Stimulated activated CD8-positive, alpha-beta memory T cell treated with anti-CD3 and anti-CD28 coated beads, Interleukin-2, amount 100 ng/mL, for 48 hours (primary cell): ENCODE data around the gene PTPRE.
"Not testable (repeated sequence)": the region's sequence is repeated elsewhere in the genome, so short reads cannot be mapped to it uniquely, and the experiment has no call there.

ENCODE experiments used
- DNase-seq, 2 donors: peaks; one replicate each; pipeline ENCODE4 v3.0.0-alpha.2; 2020; ENCODE audit warnings: low read depth in 2 of 2

Gene PTPRE

DNA sequence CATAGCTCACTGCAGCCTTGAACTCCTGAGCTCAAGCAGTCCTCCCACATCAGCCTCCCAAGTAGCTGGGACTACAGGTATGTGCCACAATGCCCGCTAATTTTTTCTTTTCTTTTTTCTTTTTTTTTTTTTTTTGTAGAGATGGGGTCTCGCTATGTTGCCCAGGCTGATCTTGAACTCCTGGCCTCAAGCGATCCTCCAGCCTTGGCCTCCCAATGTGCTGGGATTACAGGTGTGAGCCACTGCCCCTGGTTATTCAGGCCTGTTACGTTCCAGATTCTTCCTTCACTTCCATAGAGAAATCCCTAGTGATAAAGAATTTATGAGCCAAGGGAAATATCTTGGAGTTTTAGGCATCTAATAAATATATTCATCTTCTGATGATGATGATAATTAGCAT is 187.7 kb downstream of the PTPRE start:
- DNase-seq: not testable (repeated sequence)

DNA sequence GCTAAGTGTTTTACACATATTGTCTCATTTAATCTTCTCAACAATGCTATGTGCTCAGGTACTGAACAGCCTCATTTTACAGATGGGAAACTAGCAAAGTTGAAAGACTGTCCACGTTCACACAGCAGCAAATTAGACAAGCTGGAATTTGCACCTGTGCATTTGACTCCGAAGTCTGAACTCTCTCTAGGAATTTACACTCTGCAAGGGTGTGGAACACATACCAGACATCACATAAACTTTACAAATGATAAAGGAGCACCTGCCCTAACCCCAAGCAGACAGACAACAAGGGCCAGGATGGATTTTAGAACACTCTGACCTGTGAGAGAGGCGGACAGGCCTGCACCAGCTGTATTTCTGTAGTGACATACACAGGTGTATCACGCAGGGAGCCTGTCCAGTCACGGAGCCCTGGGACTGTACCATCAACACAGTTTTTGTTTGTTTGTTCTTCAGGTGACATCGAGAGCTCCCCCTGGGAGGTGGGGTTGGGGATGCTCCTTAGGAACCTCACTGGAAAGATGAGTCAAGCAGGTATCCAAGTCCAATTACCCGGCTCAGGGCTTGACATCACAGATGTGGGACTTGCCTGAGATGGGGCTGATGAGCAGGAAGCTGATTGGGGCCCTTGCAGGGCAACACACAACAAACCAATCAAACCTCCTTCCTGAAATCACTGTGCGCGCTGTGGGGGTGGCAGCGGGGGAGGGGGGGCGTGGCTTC is 188.3 kb downstream of the PTPRE start:
- DNase-seq: peak in 1 of 2 donors; percentile 13

DNA sequence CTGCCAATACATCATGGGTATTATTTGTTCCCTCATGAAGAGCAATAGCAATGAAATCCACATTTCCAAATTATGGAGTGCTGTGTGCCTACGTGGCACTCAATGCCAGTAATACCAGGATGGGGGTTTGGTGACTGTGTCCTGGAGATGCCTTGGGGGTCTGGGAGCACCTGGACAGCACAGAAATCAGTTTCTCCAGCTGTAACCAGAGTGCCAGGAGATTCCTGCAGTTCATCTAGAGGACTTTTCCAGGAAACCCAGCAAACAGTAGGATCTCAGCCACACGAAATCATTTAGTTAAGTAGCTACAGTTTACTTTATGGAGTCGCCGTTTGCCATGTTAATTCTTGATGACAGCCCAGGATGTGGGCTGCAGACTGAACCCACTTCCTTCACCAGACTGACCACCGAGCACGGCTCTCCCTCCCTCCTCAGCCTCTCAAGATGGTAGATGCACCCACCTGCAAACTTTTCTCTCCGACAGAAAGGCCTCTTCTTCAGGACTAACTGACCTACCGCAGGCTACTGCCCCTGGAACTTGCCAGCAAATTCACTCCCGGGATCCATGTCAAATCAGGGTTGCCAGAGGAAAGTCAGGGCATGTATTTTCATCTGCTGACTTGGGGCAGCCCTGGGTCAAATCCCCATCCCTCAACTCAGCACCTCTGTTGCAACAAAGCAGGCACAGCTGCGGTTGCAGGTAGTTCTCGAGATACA is 189.0 kb downstream of the PTPRE start:
- DNase-seq: no peak

- DNase-seq: no peak
These were observed 189.7 kb downstream of the PTPRE start for GRCh38 chr10:128096486-128097199.

DNA sequence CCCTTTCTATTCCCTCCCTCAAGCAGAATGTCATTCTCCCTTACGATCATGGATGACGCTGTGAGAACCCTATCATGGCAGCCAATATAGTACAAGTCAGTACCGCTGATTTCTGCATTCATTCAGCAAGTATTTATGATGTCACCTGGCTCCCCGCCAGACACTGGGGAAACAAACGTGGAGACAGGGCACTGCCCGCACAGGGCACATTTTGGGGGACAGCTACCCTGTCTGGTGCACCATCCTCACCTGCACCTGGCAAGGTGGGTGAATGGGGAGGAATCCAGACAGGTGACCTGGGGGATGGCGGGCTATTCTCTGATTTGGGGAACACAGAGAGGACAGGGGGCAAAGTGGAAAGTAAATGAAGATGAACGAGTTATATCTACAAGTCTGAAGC is 190.9 kb downstream of the PTPRE start:
- no peak for DNase-seq

- no peak for DNase-seq
These were observed 191.7 kb downstream of the PTPRE start for GRCh38 chr10:128098631-128099030.

DNA sequence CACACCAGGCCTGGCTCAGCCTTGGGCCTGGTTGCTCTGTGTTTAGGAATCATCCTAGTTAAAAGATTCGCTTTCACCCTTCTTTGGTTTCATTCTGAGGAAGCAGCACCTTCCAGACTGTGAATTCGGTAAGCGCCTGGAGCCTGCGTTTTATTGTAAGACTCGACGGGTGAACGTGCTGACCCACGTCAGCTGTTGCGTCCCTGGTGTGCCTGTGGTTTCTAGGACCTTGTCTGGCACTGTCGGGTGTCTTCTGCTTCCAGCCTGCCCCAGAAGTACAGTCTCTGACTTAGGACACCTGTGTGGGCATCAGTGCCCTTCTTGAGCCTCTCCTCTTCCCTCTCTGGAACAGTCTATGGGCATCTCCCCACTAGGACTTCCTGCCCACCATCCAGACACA is 193.0 kb downstream of the PTPRE start:
- DNase-seq: no peak

DNA sequence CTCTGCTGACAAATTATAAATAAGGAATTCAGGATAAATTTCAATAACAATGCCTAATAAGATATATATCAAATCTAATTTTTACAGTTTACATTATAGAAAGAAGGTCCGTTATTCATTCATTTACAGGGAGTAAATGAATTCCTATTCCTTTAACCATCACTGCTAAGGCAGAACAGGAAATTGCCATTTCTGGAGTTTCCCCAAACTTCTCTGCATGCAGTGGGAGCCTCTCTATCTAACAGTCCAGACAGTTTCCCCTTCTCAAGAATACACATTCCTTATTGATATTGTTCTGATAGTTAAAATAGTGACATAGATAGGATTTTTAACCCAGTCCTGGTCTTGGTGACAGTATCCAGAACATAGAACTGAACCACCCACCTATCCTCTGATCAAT is 195.0 kb downstream of the PTPRE start:
- no peak for DNase-seq

GRCh38 chr10:128102480-128103228 is 195.8 kb downstream of the PTPRE start:
- no peak for DNase-seq

- DNase-seq: no peak
These were observed 196.4 kb downstream of the PTPRE start for GRCh38 chr10:128103229-128103714.

DNA sequence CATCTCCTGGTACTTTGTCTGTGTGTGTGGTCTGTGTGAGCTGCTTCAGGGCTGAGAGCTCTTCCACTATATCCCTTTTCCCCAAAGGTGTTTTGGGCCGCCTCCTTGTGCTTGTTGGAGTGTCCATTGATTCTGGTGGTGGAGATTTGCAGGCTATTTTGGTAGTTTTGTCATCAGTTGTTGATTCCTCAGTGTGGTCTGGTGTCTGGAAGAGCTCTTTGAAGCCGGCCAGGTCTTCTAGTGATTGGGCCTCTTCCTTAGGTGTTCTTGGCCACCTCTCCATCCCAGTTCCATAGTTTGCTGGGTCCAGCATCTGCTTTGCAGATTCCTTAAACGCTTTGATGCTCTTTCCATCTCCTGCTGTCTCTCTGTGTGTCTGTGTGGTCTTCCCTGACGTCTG is 198.5 kb downstream of the PTPRE start:
- DNase-seq: no peak

- DNase-seq: no peak
These were observed 202.8 kb downstream of the PTPRE start for GRCh38 chr10:128109707-128110106.

DNA sequence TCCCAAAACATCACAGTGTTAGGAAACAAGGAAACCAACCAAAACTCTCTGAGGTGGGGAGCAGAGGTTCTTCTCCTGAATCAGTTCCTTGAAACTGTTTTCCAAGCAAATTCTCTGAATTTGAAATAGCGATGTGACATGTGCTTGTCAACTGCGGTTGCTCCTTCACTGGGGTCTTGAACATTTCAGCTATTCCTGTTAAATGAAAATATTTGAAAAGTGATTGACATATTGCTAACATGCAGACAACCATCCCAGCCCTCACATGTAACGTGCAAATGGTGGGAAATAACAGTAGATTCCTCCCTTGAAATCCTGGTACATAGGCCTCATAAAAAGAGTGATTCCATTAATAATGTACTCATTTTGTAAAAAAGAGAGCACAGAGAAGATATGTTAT is 203.4 kb downstream of the PTPRE start:
- DNase-seq: no peak

DNA sequence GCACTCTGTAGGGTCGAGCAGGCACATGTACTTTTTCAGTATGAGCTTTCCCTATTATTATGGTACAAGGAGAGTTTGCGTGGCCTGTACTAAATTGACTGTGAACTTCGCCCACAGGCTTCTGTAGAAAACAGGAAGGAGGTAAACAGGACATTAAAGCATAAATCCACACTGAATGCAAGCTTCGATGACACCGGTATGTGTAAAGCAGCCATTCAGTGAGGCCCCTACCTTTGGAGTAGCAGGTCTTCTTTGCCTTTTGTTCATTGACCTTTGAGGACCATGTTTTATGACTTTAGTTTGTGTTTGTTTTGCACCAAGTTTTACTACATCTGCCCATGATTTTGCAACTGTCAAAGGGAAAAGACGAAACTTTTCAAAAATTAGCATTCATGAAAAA is 204.8 kb downstream of the PTPRE start:
- DNase-seq: no peak

GRCh38 chr10:128113026-128113425 is 206.1 kb downstream of the PTPRE start:
- DNase-seq: no peak

- no peak for DNase-seq
These were observed 208.0 kb downstream of the PTPRE start for GRCh38 chr10:128114901-128115300.

DNA sequence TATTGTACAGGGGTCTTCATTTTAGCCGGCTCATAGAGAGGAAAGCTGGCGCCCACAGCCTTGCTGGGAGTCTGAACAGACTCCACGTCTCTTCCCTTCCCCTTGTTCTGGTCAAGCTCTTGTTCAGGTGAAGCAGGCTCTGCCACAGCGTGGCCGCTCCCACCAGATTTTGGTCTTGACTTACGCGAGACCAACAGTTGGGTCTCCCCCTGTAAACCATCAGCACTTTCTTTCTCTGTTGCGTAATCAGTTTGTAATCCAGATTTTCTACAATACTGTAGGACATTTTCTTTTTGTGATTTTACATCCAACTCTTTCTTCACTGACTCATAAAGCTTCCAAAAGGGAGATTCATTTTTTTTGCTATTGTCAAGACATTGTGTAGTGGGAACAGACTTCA is 208.5 kb downstream of the PTPRE start:
- no peak for DNase-seq

- DNase-seq: no peak
These were observed 209.3 kb downstream of the PTPRE start for GRCh38 chr10:128116187-128116586.

DNA sequence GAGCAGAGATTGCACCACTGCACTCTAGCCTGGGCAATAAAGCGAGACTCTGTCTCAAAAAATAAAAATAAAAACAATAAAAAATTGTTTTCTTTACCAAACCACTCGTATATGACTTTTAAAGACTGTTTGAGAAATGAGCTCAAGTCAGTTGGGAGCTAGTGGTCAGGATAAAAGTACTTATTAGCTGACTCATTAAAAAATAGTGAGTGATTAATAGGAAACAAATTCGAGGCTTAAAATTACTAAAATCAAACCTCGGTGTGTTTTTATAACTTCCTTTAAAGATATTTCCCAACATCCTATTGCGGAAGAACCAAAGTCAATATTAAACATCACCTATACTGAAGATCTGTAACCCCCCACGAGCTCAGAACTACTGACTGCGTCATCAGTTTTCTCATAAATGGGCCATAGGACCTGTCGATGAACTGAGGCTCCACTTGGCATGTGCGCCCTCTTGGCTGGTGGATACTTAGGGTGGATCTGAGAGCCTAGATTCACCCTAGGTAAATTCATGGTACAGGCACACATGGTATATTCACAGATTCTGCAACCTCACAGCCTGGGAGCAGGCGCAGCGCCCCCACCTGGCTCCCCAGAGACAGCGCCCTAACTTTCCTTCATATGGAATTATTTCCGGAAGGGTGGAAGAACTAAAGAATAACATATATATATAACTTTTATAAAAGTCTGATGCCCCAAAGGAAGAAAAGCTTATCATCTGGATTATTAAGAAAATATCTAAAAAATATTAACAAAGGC is 210.1 kb downstream of the PTPRE start:
- no peak for DNase-seq

GRCh38 chr10:128121750-128122412 is 215.0 kb downstream of the PTPRE start:
- DNase-seq: no peak

DNA sequence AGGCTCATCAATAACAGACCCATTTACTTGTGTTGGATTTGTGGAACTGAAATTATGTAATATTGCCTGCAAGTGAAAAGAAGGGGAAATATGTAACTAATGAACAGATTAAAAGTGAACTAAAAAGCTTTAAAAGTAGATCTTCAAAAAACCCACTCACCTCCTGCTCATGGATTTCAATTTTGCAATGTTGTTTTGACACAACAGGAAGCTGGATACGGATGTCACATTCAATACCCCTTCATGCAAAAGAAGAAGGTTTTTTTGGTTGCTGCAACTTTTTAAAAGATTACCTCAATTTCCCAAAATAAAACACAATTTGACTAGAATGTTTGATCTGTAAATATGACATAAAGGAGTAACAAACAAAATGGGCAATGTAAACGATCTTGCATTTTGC is 216.0 kb downstream of the PTPRE start:
- DNase-seq: no peak
